GM21367 (cell line): ENCODE measurements around the gene CIDEA.
"Not testable (repeated sequence)": the region's sequence is repeated elsewhere in the genome, so short reads cannot be mapped to it uniquely, and the experiment has no call there.

Experiments used
- ATAC-seq: cut with Tn5 transposase; IDR thresholded peaks from one replicate; pipeline ENCODE4 v1.9.1; 2021; ENCODE audit not compliant: unreplicated experiment

Gene CIDEA

GRCh38 chr18:12254136-12254819, at the start of gene CIDEA:
TSS of gene CIDEA (plus strand) at chr18:12254361. CDS start at chr18:12254384, 23 bp downstream.
- ATAC-seq: no peak

- ATAC-seq: not testable (repeated sequence)
Observed at GRCh38 chr18:12208296-12209153, 45.6 kb upstream of the CIDEA start.

GRCh38 chr18:12212308-12212707, 41.9 kb upstream of the CIDEA start:
- ATAC-seq: not testable (repeated sequence)

- not testable (repeated sequence) for ATAC-seq
Observed at GRCh38 chr18:12214296-12215005, 39.7 kb upstream of the CIDEA start.

GRCh38 chr18:12216471-12216870, 37.7 kb upstream of the CIDEA start:
- not testable (repeated sequence) for ATAC-seq

- ATAC-seq: not testable (repeated sequence)
Observed at GRCh38 chr18:12218603-12219002, 35.6 kb upstream of the CIDEA start.

- ATAC-seq: not testable (repeated sequence)
Observed at GRCh38 chr18:12222041-12222440, 32.1 kb upstream of the CIDEA start.

GRCh38 chr18:12223326-12223725, 30.8 kb upstream of the CIDEA start:
- not testable (repeated sequence) for ATAC-seq

- ATAC-seq: not testable (repeated sequence)
Observed at GRCh38 chr18:12226807-12227206, 27.4 kb upstream of the CIDEA start.

GRCh38 chr18:12227399-12228186, 26.6 kb upstream of the CIDEA start:
- not testable (repeated sequence) for ATAC-seq

- ATAC-seq: not testable (repeated sequence)
Observed at GRCh38 chr18:12228308-12228707, 25.9 kb upstream of the CIDEA start.

GRCh38 chr18:12230561-12230960, 23.6 kb upstream of the CIDEA start:
- not testable (repeated sequence) for ATAC-seq

GRCh38 chr18:12231040-12231882, 22.9 kb upstream of the CIDEA start:
- no peak for ATAC-seq

GRCh38 chr18:12231986-12232385, 22.2 kb upstream of the CIDEA start:
- no peak for ATAC-seq

- no peak for ATAC-seq
Observed at GRCh38 chr18:12233378-12233777, 20.8 kb upstream of the CIDEA start.

- ATAC-seq: no peak
Observed at GRCh38 chr18:12234451-12235190, 19.5 kb upstream of the CIDEA start.

GRCh38 chr18:12236141-12236540, 18.0 kb upstream of the CIDEA start:
- ATAC-seq: no peak

- peak; percentile 70 for ATAC-seq
Observed at GRCh38 chr18:12236934-12237832, 17.0 kb upstream of the CIDEA start.
